ENCODE measurements around the gene P2RY4.
"Not testable (repeated sequence)": the region's sequence is repeated elsewhere in the genome, so short reads cannot be mapped to it uniquely, and the experiment has no call there.

Gene P2RY4

GRCh38 chrX:70226048-70226447, 34.0 kb downstream of the P2RY4 start:
- H3K27me3 ChIP-seq (ENCODE audit: control insufficient read depth in 1 of 2, insufficient read depth in 1 of 2, low read length in 2 of 2), result peaks cover 0 to 34% of the 10 kb centered on the region in 2 experiments
- no peak overlapping the region for H2AFZ ChIP-seq (ENCODE audit: low read depth, low read length)
- no peak overlapping the region for H3K4ac ChIP-seq (ENCODE audit: low read depth in 1 of 2, low read length in 2 of 2)
- no peak overlapping the region for H3K4me3 ChIP-seq (ENCODE audit: insufficient read depth in 1 of 2, low read depth in 1 of 2, low read length in 2 of 2)
- no peak overlapping the region for H3K27ac ChIP-seq (ENCODE audit: low read length, poor library complexity, severe bottlenecking)
- DNase-seq, result no peak
- no peak overlapping the region for H2AK5ac ChIP-seq (ENCODE audit: low read length, severe bottlenecking)
- H3K9me3 ChIP-seq (ENCODE audit: control insufficient read depth, low read length), result no peaks in the 10 kb centered on the region
- H2BK5ac ChIP-seq (ENCODE audit: low read depth, low read length, poor library complexity, severe bottlenecking), result no peak overlapping the region
- H2BK120ac ChIP-seq (ENCODE audit: low read depth, low read length), result no peak overlapping the region
- no peak overlapping the region for H4K8ac ChIP-seq (ENCODE audit: low read length)
- no peaks in the 10 kb centered on the region for H3K79me1 ChIP-seq (replicated peaks; ENCODE audit: low read length, poor library complexity, severe bottlenecking)
- H2BK15ac ChIP-seq (ENCODE audit: low read depth, poor library complexity, severe bottlenecking), result no peak overlapping the region
- no peaks in the 10 kb centered on the region for H3K4me1 ChIP-seq (ENCODE audit: control insufficient read depth, insufficient read depth, low read depth, low read length)
- no peak overlapping the region for H4K91ac ChIP-seq (ENCODE audit: low read length)
- no peak overlapping the region for H3K14ac ChIP-seq (ENCODE audit: low read length in 2 of 2)
- no peak overlapping the region for H3K23ac ChIP-seq (ENCODE audit: low read length in 2 of 2)
- no peak overlapping the region for H2BK12ac ChIP-seq (ENCODE audit: low read length in 2 of 2)
- no peak overlapping the region for H3K4me2 ChIP-seq (ENCODE audit: low read length, poor library complexity, severe bottlenecking)
- H3K9ac ChIP-seq (ENCODE audit: low read length), result no peak overlapping the region
- H3K36me3 ChIP-seq (ENCODE audit: control insufficient read depth in 1 of 2, insufficient read depth in 2 of 2, low read depth in 1 of 2, low read length in 2 of 2), result no peaks in the 10 kb centered on the region
- H3K18ac ChIP-seq (ENCODE audit: low read depth in 1 of 2, low read length in 2 of 2), result no peak overlapping the region

- no peak overlapping the region for H3K4ac ChIP-seq (ENCODE audit: low read depth in 1 of 2, low read length in 2 of 2)
- H3K27ac ChIP-seq (ENCODE audit: low read length, poor library complexity, severe bottlenecking), result no peak overlapping the region
- H3K9me3 ChIP-seq (ENCODE audit: control insufficient read depth, low read length), result no peaks in the 10 kb centered on the region
- no peaks in the 10 kb centered on the region for H3K4me1 ChIP-seq (ENCODE audit: control insufficient read depth, insufficient read depth, low read depth, low read length)
- H2AK5ac ChIP-seq (ENCODE audit: low read length, severe bottlenecking), result no peak overlapping the region
- peaks cover 0 to 23% of the 10 kb centered on the region in 2 experiments for H3K27me3 ChIP-seq (ENCODE audit: control insufficient read depth in 1 of 2, insufficient read depth in 1 of 2, low read length in 2 of 2)
- no peak overlapping the region for H2BK15ac ChIP-seq (ENCODE audit: low read depth, poor library complexity, severe bottlenecking)
- no peak overlapping the region for H2AFZ ChIP-seq (ENCODE audit: low read depth, low read length)
- no peak overlapping the region for H3K23ac ChIP-seq (ENCODE audit: low read length in 2 of 2)
- no peak for DNase-seq
- no peaks in the 10 kb centered on the region for H3K36me3 ChIP-seq (ENCODE audit: control insufficient read depth in 1 of 2, insufficient read depth in 2 of 2, low read depth in 1 of 2, low read length in 2 of 2)
- H3K18ac ChIP-seq (ENCODE audit: low read depth in 1 of 2, low read length in 2 of 2), result no peak overlapping the region
- no peak overlapping the region for H3K14ac ChIP-seq (ENCODE audit: low read length in 2 of 2)
- no peak overlapping the region for H2BK120ac ChIP-seq (ENCODE audit: low read depth, low read length)
- no peak overlapping the region for H4K91ac ChIP-seq (ENCODE audit: low read length)
- no peak overlapping the region for H2BK12ac ChIP-seq (ENCODE audit: low read length in 2 of 2)
- H3K4me3 ChIP-seq (ENCODE audit: insufficient read depth in 1 of 2, low read depth in 1 of 2, low read length in 2 of 2), result no peak overlapping the region
- no peak overlapping the region for H3K4me2 ChIP-seq (ENCODE audit: low read length, poor library complexity, severe bottlenecking)
- H3K9ac ChIP-seq (ENCODE audit: low read length), result no peak overlapping the region
- no peak overlapping the region for H2BK5ac ChIP-seq (ENCODE audit: low read depth, low read length, poor library complexity, severe bottlenecking)
- no peak overlapping the region for H4K8ac ChIP-seq (ENCODE audit: low read length)
- WGBS, result 59% methylated on average over 2 of the region's 5 CpGs
- H3K79me1 ChIP-seq (replicated peaks; ENCODE audit: low read length, poor library complexity, severe bottlenecking), result no peaks in the 10 kb centered on the region
Observed at GRCh38 chrX:70219938-70220764, 39.9 kb downstream of the P2RY4 start.

- not testable (repeated sequence) for H4K8ac ChIP-seq (ENCODE audit: low read length); H3K27ac ChIP-seq (ENCODE audit: low read length, poor library complexity, severe bottlenecking); H2AK5ac ChIP-seq (ENCODE audit: low read length, severe bottlenecking); H2AFZ ChIP-seq (ENCODE audit: low read depth, low read length); H3K14ac ChIP-seq (ENCODE audit: low read length in 2 of 2); H3K4me2 ChIP-seq (ENCODE audit: low read length, poor library complexity, severe bottlenecking); H2BK5ac ChIP-seq (ENCODE audit: low read depth, low read length, poor library complexity, severe bottlenecking); H3K4ac ChIP-seq (ENCODE audit: low read depth in 1 of 2, low read length in 2 of 2); H3K36me3 ChIP-seq (ENCODE audit: control insufficient read depth in 1 of 2, insufficient read depth in 2 of 2, low read depth in 1 of 2, low read length in 2 of 2); H3K9me3 ChIP-seq (ENCODE audit: control insufficient read depth, low read length); DNase-seq; H4K91ac ChIP-seq (ENCODE audit: low read length); H2BK15ac ChIP-seq (ENCODE audit: low read depth, poor library complexity, severe bottlenecking); H3K4me1 ChIP-seq (ENCODE audit: control insufficient read depth, insufficient read depth, low read depth, low read length); H2BK12ac ChIP-seq (ENCODE audit: low read length in 2 of 2); H3K18ac ChIP-seq (ENCODE audit: low read depth in 1 of 2, low read length in 2 of 2); H3K23ac ChIP-seq (ENCODE audit: low read length in 2 of 2); H3K4me3 ChIP-seq (ENCODE audit: insufficient read depth in 1 of 2, low read depth in 1 of 2, low read length in 2 of 2); H2BK120ac ChIP-seq (ENCODE audit: low read depth, low read length); H3K79me1 ChIP-seq (replicated peaks; ENCODE audit: low read length, poor library complexity, severe bottlenecking); H3K9ac ChIP-seq (ENCODE audit: low read length)
- peaks cover 0 to 15% of the 10 kb centered on the region in 2 experiments for H3K27me3 ChIP-seq (ENCODE audit: control insufficient read depth in 1 of 2, insufficient read depth in 1 of 2, low read length in 2 of 2)
- 65% methylated on average over 3 of the region's 6 CpGs for WGBS
Observed at GRCh38 chrX:70209570-70209969, 50.4 kb downstream of the P2RY4 start.

GRCh38 chrX:70208479-70208878, 51.5 kb downstream of the P2RY4 start:
- Histone ChIP-seq H3K27me3 (ENCODE audit: control insufficient read depth in 1 of 2, insufficient read depth in 1 of 2, low read length in 2 of 2) (peaks cover 0 to 26% of the 10 kb centered on the region in 2 experiments), H3K79me1 (replicated peaks; ENCODE audit: low read length, poor library complexity, severe bottlenecking) (no peaks in the 10 kb centered on the region), H3K9me3 (ENCODE audit: control insufficient read depth, low read length) (no peaks in the 10 kb centered on the region), H2AK5ac (ENCODE audit: low read length, severe bottlenecking) (no peak overlapping the region), H2BK12ac (ENCODE audit: low read length in 2 of 2) (no peak overlapping the region), H3K36me3 (ENCODE audit: control insufficient read depth in 1 of 2, insufficient read depth in 2 of 2, low read depth in 1 of 2, low read length in 2 of 2) (no peaks in the 10 kb centered on the region), H4K8ac (ENCODE audit: low read length) (no peak overlapping the region), H3K27ac (ENCODE audit: low read length, poor library complexity, severe bottlenecking) (no peak overlapping the region), H3K4ac (ENCODE audit: low read depth in 1 of 2, low read length in 2 of 2) (no peak overlapping the region), H3K4me1 (ENCODE audit: control insufficient read depth, insufficient read depth, low read depth, low read length) (no peaks in the 10 kb centered on the region), H3K4me3 (ENCODE audit: insufficient read depth in 1 of 2, low read depth in 1 of 2, low read length in 2 of 2) (no peak overlapping the region), H2BK120ac (ENCODE audit: low read depth, low read length) (no peak overlapping the region), H2BK5ac (ENCODE audit: low read depth, low read length, poor library complexity, severe bottlenecking) (no peak overlapping the region), H3K23ac (ENCODE audit: low read length in 2 of 2) (no peak overlapping the region), H2BK15ac (ENCODE audit: low read depth, poor library complexity, severe bottlenecking) (no peak overlapping the region), H3K18ac (ENCODE audit: low read depth in 1 of 2, low read length in 2 of 2) (no peak overlapping the region), H3K14ac (ENCODE audit: low read length in 2 of 2) (no peak overlapping the region), H2AFZ (ENCODE audit: low read depth, low read length) (no peak overlapping the region), H4K91ac (ENCODE audit: low read length) (no peak overlapping the region), H3K4me2 (ENCODE audit: low read length, poor library complexity, severe bottlenecking) (no peak overlapping the region), H3K9ac (ENCODE audit: low read length) (no peak overlapping the region)
- no peak for DNase-seq

Data from mesenchymal stem cell (in vitro differentiated cells and primary cell).